Measurements from ENCODE around the gene CD82.

Gene CD82

GRCh38 chr11:44577231-44577830 is 11.9 kb downstream of the CD82 start:
- DNase-seq, result no peak

GRCh38 chr11:44578279-44578678 is 12.8 kb downstream of the CD82 start:
- DNase-seq, result no peak

GRCh38 chr11:44579302-44579761 is 13.9 kb downstream of the CD82 start:
- DNase-seq, result no peak

- DNase-seq, result no peak
These were observed 15.2 kb downstream of the CD82 start for GRCh38 chr11:44580701-44581100.

GRCh38 chr11:44581246-44581645 is 15.8 kb downstream of the CD82 start:
- DNase-seq, result no peak

GRCh38 chr11:44582641-44583352 is 17.3 kb downstream of the CD82 start:
- DNase-seq, result no peak

- DNase-seq, result no peak
These were observed 17.8 kb downstream of the CD82 start for GRCh38 chr11:44583353-44583669.

- no peak for DNase-seq
These were observed 20.0 kb downstream of the CD82 start for GRCh38 chr11:44585421-44585820.

GRCh38 chr11:44589301-44589700 is 23.8 kb downstream of the CD82 start:
- no peak for DNase-seq

GRCh38 chr11:44590769-44591168 is 25.3 kb downstream of the CD82 start:
- DNase-seq, result no peak

GRCh38 chr11:44591557-44591956 is 26.1 kb downstream of the CD82 start:
- DNase-seq, result no peak

GRCh38 chr11:44592125-44592940 is 26.9 kb downstream of the CD82 start:
- DNase-seq, result no peak

GRCh38 chr11:44593251-44593650 is 27.8 kb downstream of the CD82 start:
- DNase-seq, result no peak

- no peak for DNase-seq
These were observed 29.5 kb downstream of the CD82 start for GRCh38 chr11:44595006-44595405.

- no peak for DNase-seq
These were observed 30.5 kb downstream of the CD82 start for GRCh38 chr11:44595964-44596381.

GRCh38 chr11:44596525-44597276 is 31.2 kb downstream of the CD82 start:
- peak; percentile 76 for DNase-seq

- DNase-seq, result no peak
These were observed 32.0 kb downstream of the CD82 start for GRCh38 chr11:44597358-44598012.

- no peak for DNase-seq
These were observed 33.4 kb downstream of the CD82 start for GRCh38 chr11:44598831-44599230.

GRCh38 chr11:44600261-44600660 is 34.8 kb downstream of the CD82 start:
- no peak for DNase-seq

GRCh38 chr11:44600839-44601383 is 35.4 kb downstream of the CD82 start:
- DNase-seq, result no peak

- DNase-seq, result no peak
These were observed 36.3 kb downstream of the CD82 start for GRCh38 chr11:44601471-44602370.
